ENCODE data around the gene CCDC33. TPM values are rescaled to one million over a fixed set of nuclear protein-coding genes. Genes with fewer than 3 reads are reported as not detected.

The CCDC33 gene
- total and polyA plus RNA-seq, 2 experiments from 2014 or later, result 0.63 to 0.86 TPM

- WGBS (ENCODE audit: low lambda C conversion rate, missing lambda C conversion rate), result 79% methylated on average over 6 of the region's 6 CpGs
- H3K27me3 ChIP-seq, result peaks cover 8% of the 10 kb centered on the region
- H3K4me2 ChIP-seq, result no peak overlapping the region
- DNase-seq (ENCODE audit: low spot score), result no peak
- no peaks in the 10 kb centered on the region for H3K36me3 ChIP-seq (replicated peaks; ENCODE audit: insufficient read depth, low read depth)
- TF ChIP-seq EZH2phosphoT487 (IDR thresholded peaks at IDR 0.05; ENCODE audit: low read depth, severe bottlenecking, unreplicated experiment) (no peak), EZH2 (IDR thresholded peaks at IDR 0.05; ENCODE audit: borderline replicate concordance) (no peak)
- H3K9me3 ChIP-seq (ENCODE audit: low read depth), result no peaks in the 10 kb centered on the region
- H3K79me2 ChIP-seq, result no peaks in the 10 kb centered on the region
- H3K27ac ChIP-seq, result no peak overlapping the region
- no peak overlapping the region for H3K4me3 ChIP-seq
- H3K9me2 ChIP-seq (replicated peaks; ENCODE audit: insufficient read depth), result no peaks in the 10 kb centered on the region
- no peak overlapping the region for H2AFZ ChIP-seq
- H4K20me1 ChIP-seq (ENCODE audit: insufficient read depth, poor library complexity, severe bottlenecking), result no peaks in the 10 kb centered on the region
- no peaks in the 10 kb centered on the region for H3K4me1 ChIP-seq (ENCODE audit: insufficient read depth)
These were observed 14.1 kb downstream of the CCDC33 start for GRCh38 chr15:74250266-74250665.

DNA sequence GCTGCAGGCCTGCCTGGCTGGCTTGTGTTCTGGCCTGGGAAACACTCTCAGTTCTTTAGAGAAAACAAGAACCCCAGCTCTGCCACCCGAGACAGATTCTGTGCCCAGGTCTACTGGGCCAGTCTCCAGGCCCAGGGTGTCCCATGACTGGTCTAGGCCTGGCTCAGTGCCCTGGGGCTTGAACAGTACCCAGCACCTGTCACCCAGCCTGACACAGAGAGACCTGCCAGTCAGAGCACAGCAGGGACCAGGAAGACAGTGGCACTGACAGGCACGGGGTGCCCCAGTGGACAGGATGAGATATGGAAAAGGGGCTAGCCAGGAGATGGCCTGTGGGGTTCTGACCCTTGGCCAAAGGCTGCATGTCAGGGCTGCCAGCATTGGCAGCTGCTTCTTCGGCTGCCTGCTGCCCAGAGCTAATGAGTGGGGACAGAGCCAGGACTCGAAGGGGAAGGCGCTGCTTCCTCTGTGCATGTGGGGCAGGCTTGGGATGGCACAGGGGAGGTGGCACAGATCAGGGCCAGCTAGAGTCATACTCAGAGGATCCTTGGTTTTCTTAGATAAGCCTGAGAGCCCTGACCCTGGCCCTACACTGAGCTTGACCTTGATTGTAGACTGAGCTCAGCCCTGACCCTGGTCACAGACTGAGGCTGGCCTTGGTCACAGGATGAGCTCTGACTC is 15.1 kb downstream of the CCDC33 start:
- Histone ChIP-seq H3K4me2 (no peak overlapping the region), H2AFZ (no peak overlapping the region), H3K4me3 (no peak overlapping the region), H3K27ac (no peak overlapping the region), H3K9me2 (replicated peaks; ENCODE audit: insufficient read depth) (no peaks in the 10 kb centered on the region), H3K36me3 (replicated peaks; ENCODE audit: insufficient read depth, low read depth) (no peaks in the 10 kb centered on the region), H3K79me2 (no peaks in the 10 kb centered on the region), H3K9me3 (ENCODE audit: low read depth) (no peaks in the 10 kb centered on the region), H3K27me3 (no peaks in the 10 kb centered on the region), H4K20me1 (ENCODE audit: insufficient read depth, poor library complexity, severe bottlenecking) (no peaks in the 10 kb centered on the region), H3K4me1 (ENCODE audit: insufficient read depth) (no peaks in the 10 kb centered on the region)
- TF ChIP-seq EZH2phosphoT487 (IDR thresholded peaks at IDR 0.05; ENCODE audit: low read depth, severe bottlenecking, unreplicated experiment), result no peak
- no peak for TF ChIP-seq EZH2 (IDR thresholded peaks at IDR 0.05; ENCODE audit: borderline replicate concordance)
- TF ChIP-seq CTCF (IDR thresholded peaks at IDR 0.05; ENCODE audit: poor library complexity), result no peak
- no peak for DNase-seq (ENCODE audit: low spot score)
- WGBS (ENCODE audit: low lambda C conversion rate, missing lambda C conversion rate), result 87% methylated on average over 5 of the region's 5 CpGs

- H3K27me3 ChIP-seq, result no peaks in the 10 kb centered on the region
- H2AFZ ChIP-seq, result no peak overlapping the region
- no peaks in the 10 kb centered on the region for H3K4me1 ChIP-seq (ENCODE audit: insufficient read depth)
- H3K9me2 ChIP-seq (replicated peaks; ENCODE audit: insufficient read depth), result no peaks in the 10 kb centered on the region
- H3K79me2 ChIP-seq, result no peaks in the 10 kb centered on the region
- 83% methylated on average over 6 of the region's 6 CpGs for WGBS (ENCODE audit: low lambda C conversion rate, missing lambda C conversion rate)
- no peaks in the 10 kb centered on the region for H3K36me3 ChIP-seq (replicated peaks; ENCODE audit: insufficient read depth, low read depth)
- no peak for DNase-seq (ENCODE audit: low spot score)
- no peak overlapping the region for H3K27ac ChIP-seq
- no peaks in the 10 kb centered on the region for H3K9me3 ChIP-seq (ENCODE audit: low read depth)
- no peak overlapping the region for H3K4me3 ChIP-seq
- no peaks in the 10 kb centered on the region for H4K20me1 ChIP-seq (ENCODE audit: insufficient read depth, poor library complexity, severe bottlenecking)
- no peak overlapping the region for H3K4me2 ChIP-seq
- TF ChIP-seq CTCF (IDR thresholded peaks at IDR 0.05; ENCODE audit: poor library complexity) (no peak), EZH2phosphoT487 (IDR thresholded peaks at IDR 0.05; ENCODE audit: low read depth, severe bottlenecking, unreplicated experiment) (no peak), EZH2 (IDR thresholded peaks at IDR 0.05; ENCODE audit: borderline replicate concordance) (no peak)
These were observed 16.2 kb downstream of the CCDC33 start for GRCh38 chr15:74252291-74252690.

DNA sequence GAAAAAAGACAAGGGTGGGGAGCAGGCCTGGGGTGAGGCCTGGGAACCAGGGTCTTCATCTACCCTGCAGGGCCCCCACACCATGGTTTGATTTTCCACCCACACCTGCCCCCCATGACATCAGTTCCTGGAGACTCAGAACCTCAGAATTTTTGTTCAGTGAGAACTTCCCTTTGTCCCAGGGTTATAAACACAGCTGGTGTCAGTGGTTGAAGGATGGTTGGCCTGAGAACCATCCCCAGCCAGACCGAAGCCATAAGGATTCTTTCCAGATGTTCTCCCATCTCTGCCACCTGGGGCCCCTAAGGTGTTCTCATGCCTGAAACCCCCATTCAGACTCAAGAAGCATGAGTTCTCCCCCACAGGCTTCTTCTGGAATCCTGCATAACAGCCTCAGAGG is 16.6 kb downstream of the CCDC33 start:
- Histone ChIP-seq H3K4me1 (ENCODE audit: insufficient read depth) (no peaks in the 10 kb centered on the region), H3K4me3 (no peak overlapping the region), H3K36me3 (replicated peaks; ENCODE audit: insufficient read depth, low read depth) (no peaks in the 10 kb centered on the region), H2AFZ (no peak overlapping the region), H3K9me3 (ENCODE audit: low read depth) (no peaks in the 10 kb centered on the region), H3K27me3 (no peaks in the 10 kb centered on the region), H3K4me2 (no peak overlapping the region), H4K20me1 (ENCODE audit: insufficient read depth, poor library complexity, severe bottlenecking) (no peaks in the 10 kb centered on the region), H3K79me2 (no peaks in the 10 kb centered on the region), H3K9me2 (replicated peaks; ENCODE audit: insufficient read depth) (no peaks in the 10 kb centered on the region), H3K27ac (no peak overlapping the region)
- DNase-seq (ENCODE audit: low spot score), result no peak
- 89% methylated on average over 1 of the region's 1 CpG for WGBS (ENCODE audit: low lambda C conversion rate, missing lambda C conversion rate)
- TF ChIP-seq EZH2phosphoT487 (IDR thresholded peaks at IDR 0.05; ENCODE audit: low read depth, severe bottlenecking, unreplicated experiment), result no peak
- no peak for TF ChIP-seq CTCF (IDR thresholded peaks at IDR 0.05; ENCODE audit: poor library complexity)
- TF ChIP-seq EZH2 (IDR thresholded peaks at IDR 0.05; ENCODE audit: borderline replicate concordance), result no peak
